Esophagus (tissue), 2 donors: ENCODE measurements around the gene KLF6. TPM values are rescaled to one million over a fixed set of nuclear protein-coding genes. Genes with fewer than 3 reads are reported as not detected.

Experiments used
- H3K27ac ChIP-seq, 2 donors: one replicate each; pipeline ENCODE4 v1.5.1; 2013; ENCODE audit warnings: low read depth in 2 of 2, mild to moderate bottlenecking in 2 of 2, inconsistent platforms in 1 of 2, low read length in 1 of 2, moderate library complexity in 1 of 2
- H3K27me3 ChIP-seq, 2 donors: one replicate each; pipeline ENCODE4 v1.6.1; 2013; ENCODE audit warnings: low read length in 2 of 2, control low read depth in 1 of 2, mild to moderate bottlenecking in 1 of 2; ENCODE audit not compliant: insufficient read depth in 2 of 2, control insufficient read depth in 1 of 2
- H3K36me3 ChIP-seq, 2 donors: one replicate each; pipeline ENCODE4 v1.6.1; 2013; ENCODE audit warnings: low read length in 1 of 2; ENCODE audit not compliant: control insufficient read depth in 2 of 2, insufficient read depth in 2 of 2
- H3K4me1 ChIP-seq, 2 donors: one replicate each; pipeline ENCODE4 v1.6.1; 2013; ENCODE audit warnings: low read length in 1 of 2; ENCODE audit not compliant: control insufficient read depth in 2 of 2, insufficient read depth in 2 of 2
- H3K4me3 ChIP-seq, 2 donors: one replicate each; pipeline ENCODE4 v1.5.1; 2013; ENCODE audit warnings: low read length in 2 of 2, mild to moderate bottlenecking in 2 of 2, low read depth in 1 of 2, moderate library complexity in 1 of 2
- H3K9me3 ChIP-seq, 2 donors: one replicate each; pipeline ENCODE4 v1.6.1; 2013; ENCODE audit warnings: mild to moderate bottlenecking in 2 of 2, low read depth in 1 of 2, low read length in 1 of 2, moderate library complexity in 1 of 2; ENCODE audit not compliant: control insufficient read depth in 2 of 2, insufficient read depth in 1 of 2
- WGBS, 2 donors: extraction: QIAGEN DNeasy Blood & Tissue Kit; methylation state at CpG; one replicate each; pipeline ENCODE4 v1.1.7; 2013; 5-methylcytosine and 5-hydroxymethylcytosine counted together
- polyA plus RNA-seq, 2 donors: library from polyadenylated mRNA; stranded (reverse); fragments of 200-250 nt; gene quantifications; one replicate each; pipeline ENCODE4 v1.2.3, GENCODE V29; 2013
- donor health status: healthy with polysubstance abuse.
- donor health status: Bipolar disorder and iron deficiency.

KLF6 gene
- polyA plus RNA-seq, 2 donors, result 41.6 to 44.7 TPM

DNA sequence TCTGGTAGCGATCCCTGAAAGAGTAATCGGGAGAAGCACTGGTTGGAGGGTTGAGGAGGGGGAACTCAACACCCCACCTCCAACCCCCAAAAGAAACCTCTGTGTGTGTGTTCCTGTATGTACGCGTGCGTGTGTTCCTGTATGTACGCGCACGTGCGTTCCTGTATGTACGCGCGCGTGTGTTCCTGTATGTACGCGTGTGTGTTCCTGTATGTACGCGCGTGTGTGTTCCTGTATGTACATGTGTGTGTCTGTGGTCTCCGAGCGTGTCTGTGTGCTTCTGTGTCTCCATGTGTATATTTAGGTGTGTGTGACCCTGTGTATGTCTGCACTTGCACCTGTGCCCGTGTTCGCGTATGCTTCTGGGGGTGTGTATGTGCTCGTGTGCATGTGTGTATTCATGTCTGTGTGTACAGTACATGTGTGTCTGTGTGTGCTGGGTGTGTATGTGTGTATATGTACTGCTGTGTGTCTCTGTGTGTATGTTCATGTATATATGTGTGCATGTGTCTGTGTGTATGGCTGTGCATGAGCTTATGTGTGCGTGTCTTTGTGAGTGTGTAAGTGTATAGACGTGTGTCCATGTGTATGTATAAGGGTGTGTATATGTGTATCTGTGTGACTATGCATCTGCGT, 42.9 kb upstream of the KLF6 start:
- no peak overlapping the region for H3K4me3 ChIP-seq
- H3K4me1 ChIP-seq, result peaks cover 0 to 6% of the 10 kb centered on the region in 2 donors
- no peak overlapping the region for H3K27ac ChIP-seq
- 94 to 97% methylated on average over 27 of the region's 27 CpGs for WGBS, 2 donors
- H3K27me3 ChIP-seq, result no peaks in the 10 kb centered on the region
- H3K9me3 ChIP-seq, result no peaks in the 10 kb centered on the region
- H3K36me3 ChIP-seq, result no peaks in the 10 kb centered on the region

DNA sequence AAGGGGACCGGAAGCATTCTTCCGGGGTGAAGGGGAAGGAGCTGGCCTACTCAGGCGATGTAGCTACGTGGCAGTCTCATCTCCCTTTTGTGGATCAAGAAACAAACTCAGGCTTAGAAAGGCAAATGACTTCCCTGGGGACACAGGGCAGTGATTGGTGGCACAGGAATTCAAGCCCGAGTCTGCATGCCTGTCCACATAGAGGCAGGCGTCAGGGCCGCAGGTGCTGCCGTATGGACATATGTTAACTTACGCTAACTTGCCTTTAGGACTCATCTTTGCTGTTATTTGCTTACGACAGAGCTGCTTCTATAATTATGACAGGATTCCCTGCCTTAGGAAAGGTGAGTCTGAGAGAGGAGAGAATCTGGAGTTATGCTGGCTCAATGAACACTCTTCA, 42.3 kb upstream of the KLF6 start:
- Histone ChIP-seq H3K4me1 (peaks cover 0 to 6% of the 10 kb centered on the region in 2 donors), H3K9me3 (no peaks in the 10 kb centered on the region), H3K4me3 (no peak overlapping the region), H3K27ac (no peak overlapping the region), H3K36me3 (no peaks in the 10 kb centered on the region), H3K27me3 (no peaks in the 10 kb centered on the region)
- 97 to 98% methylated on average over 10 of the region's 10 CpGs for WGBS, 2 donors

- no peaks in the 10 kb centered on the region for H3K9me3 ChIP-seq
- no peaks in the 10 kb centered on the region for H3K36me3 ChIP-seq
- WGBS, 2 donors, result 87 to 90% methylated on average over 21 of the region's 21 CpGs
- H3K27ac ChIP-seq, result no peak overlapping the region
- H3K4me3 ChIP-seq, result no peak overlapping the region
- peaks cover 0 to 6% of the 10 kb centered on the region in 2 donors for H3K4me1 ChIP-seq
- H3K27me3 ChIP-seq, result no peaks in the 10 kb centered on the region
Measured at GRCh38 chr10:3825862-3826351, 40.9 kb upstream of the KLF6 start.

DNA sequence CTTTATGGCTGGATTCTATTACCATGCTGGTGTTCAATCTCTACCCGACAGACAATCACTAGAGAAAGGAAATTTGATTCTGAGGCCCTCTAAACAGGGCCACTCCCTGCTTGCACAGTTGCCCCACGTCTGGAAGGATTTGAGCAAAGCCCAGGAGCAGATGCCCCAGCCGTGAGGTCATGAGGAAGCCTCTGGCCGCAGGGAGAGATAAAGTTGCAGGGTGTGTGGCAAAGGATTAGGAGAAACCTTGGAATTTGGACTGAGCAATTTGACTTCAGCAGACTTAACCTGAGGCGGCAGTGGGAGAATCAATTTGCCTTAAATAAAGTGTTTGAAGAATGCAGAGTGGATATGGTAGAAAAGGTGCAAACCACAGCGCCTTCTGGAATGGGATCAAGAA, 40.2 kb upstream of the KLF6 start:
- no peaks in the 10 kb centered on the region for H3K36me3 ChIP-seq
- H3K4me3 ChIP-seq, result no peak overlapping the region
- no peaks in the 10 kb centered on the region for H3K9me3 ChIP-seq
- peaks cover 0 to 6% of the 10 kb centered on the region in 2 donors for H3K4me1 ChIP-seq
- 55 to 59% methylated on average over 6 of the region's 6 CpGs for WGBS, 2 donors
- no peak overlapping the region for H3K27ac ChIP-seq
- no peaks in the 10 kb centered on the region for H3K27me3 ChIP-seq

DNA sequence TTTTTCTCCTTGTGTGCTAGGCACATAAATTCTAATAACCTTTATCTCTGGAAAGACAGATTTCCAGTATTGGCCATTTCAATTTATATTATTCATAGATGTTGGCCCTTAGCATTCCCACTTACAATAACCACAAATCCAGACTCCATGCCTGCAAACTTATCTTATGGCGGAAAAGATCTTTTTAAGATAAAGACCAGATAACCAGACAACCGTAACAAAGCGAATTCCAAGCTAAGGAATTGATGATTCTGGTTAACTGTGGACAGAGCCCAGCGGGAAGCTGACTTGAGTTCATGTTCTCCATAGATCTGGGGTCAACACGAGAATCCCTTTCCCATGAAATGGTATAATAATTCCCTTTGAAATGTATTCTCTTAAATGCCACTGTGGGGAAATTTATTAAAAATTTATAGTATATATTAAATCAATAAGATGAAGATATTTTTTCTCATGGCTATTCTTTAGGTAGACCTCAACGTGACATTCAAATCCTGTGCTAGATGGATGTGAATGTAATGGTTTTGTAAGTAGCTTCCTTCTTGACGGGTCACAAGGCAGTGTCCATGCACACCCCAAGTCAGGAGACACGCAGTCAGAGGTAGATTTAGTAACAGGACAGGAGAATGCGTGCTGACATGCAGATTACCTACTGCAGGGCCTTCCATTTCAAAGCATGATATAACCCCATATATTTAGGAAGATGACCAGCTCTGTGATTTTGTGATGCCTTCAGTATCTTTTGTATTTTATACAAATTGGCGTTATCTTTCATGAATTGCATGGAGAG, 37.7 kb upstream of the KLF6 start:
- Histone ChIP-seq H3K27ac (no peak overlapping the region), H3K4me1 (peaks cover 0 to 4% of the 10 kb centered on the region in 2 donors), H3K27me3 (no peaks in the 10 kb centered on the region), H3K9me3 (no peaks in the 10 kb centered on the region), H3K36me3 (no peaks in the 10 kb centered on the region), H3K4me3 (no peak overlapping the region)
- 97% methylated on average over 10 of the region's 10 CpGs for WGBS, 2 donors

DNA sequence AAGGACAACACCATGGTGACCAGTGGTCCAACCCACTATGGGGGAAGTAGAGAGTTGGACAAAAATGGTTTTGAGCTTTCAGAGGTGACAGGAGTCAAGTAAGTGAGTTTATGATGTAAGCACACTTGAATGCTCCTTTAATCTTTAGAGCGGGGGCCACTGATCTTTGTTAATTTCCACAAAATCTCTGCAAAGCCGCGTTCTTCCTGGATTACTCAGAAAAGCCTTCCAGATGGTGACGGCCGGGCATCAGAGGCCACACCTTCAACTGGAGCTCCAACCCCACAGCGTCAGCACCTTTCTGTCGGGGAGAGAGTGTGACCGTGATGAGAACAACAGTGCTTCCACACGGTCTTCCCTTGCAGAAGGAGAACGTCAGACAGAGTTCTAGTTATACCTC, 35.2 kb upstream of the KLF6 start:
- no peak overlapping the region for H3K27ac ChIP-seq
- no peaks in the 10 kb centered on the region for H3K9me3 ChIP-seq
- WGBS, 2 donors, result 72 to 75% methylated on average over 10 of the region's 10 CpGs
- H3K27me3 ChIP-seq, result no peaks in the 10 kb centered on the region
- no peaks in the 10 kb centered on the region for H3K4me1 ChIP-seq
- no peaks in the 10 kb centered on the region for H3K36me3 ChIP-seq
- no peak overlapping the region for H3K4me3 ChIP-seq

- no peak overlapping the region for H3K4me3 ChIP-seq
- H3K27me3 ChIP-seq, result no peaks in the 10 kb centered on the region
- peaks cover 0 to 3% of the 10 kb centered on the region in 2 donors for H3K4me1 ChIP-seq
- H3K9me3 ChIP-seq, result no peaks in the 10 kb centered on the region
- 91 to 94% methylated on average over 5 of the region's 5 CpGs for WGBS, 2 donors
- H3K36me3 ChIP-seq, result no peaks in the 10 kb centered on the region
- H3K27ac ChIP-seq, result no peak overlapping the region
Measured at GRCh38 chr10:3816995-3817394, 32.0 kb upstream of the KLF6 start.

GRCh38 chr10:3814838-3815220, 29.8 kb upstream of the KLF6 start:
- Histone ChIP-seq H3K4me1 (peaks cover under 1 to 9% of the 10 kb centered on the region in 2 donors), H3K4me3 (no peak overlapping the region), H3K9me3 (no peaks in the 10 kb centered on the region), H3K27me3 (no peaks in the 10 kb centered on the region), H3K36me3 (no peaks in the 10 kb centered on the region), H3K27ac (no peak overlapping the region)
- WGBS, 2 donors, result 93 to 94% methylated on average over 6 of the region's 6 CpGs

GRCh38 chr10:3813986-3814837, 29.2 kb upstream of the KLF6 start:
- no peaks in the 10 kb centered on the region for H3K36me3 ChIP-seq
- H3K4me3 ChIP-seq, result no peak overlapping the region
- no peak overlapping the region for H3K27ac ChIP-seq
- no peaks in the 10 kb centered on the region for H3K9me3 ChIP-seq
- no peaks in the 10 kb centered on the region for H3K27me3 ChIP-seq
- peaks cover 4 to 12% of the 10 kb centered on the region in 2 donors for H3K4me1 ChIP-seq
- 85 to 92% methylated on average over 15 of the region's 15 CpGs for WGBS, 2 donors
